MCF 10A (cell line): Measurements from ENCODE around the gene ARHGEF11. TPM values are rescaled to one million over a fixed set of nuclear protein-coding genes. Genes with fewer than 3 reads are reported as not detected.

Experiments used
- BruUV-seq: library from RNA; stranded (reverse); fragments of 400-500 nt; replicated peaks from 2 replicates; lab custom pipeline; 2021; lab: Mats Ljungman, UMichigan
- CTCF ChIA-PET: fragments of 300-600 bp; sonication (Branson Sonifier 250); formaldehyde crosslinking; extraction: SDS; loops from one replicate; lab custom pipeline; 2021; ENCODE audit warnings: antibody characterized with exemption, inconsistent platforms; lab: Yijun Ruan, JAX
- POLR2A ChIA-PET: fragments of 300-600, 350-650 bp; sonication (Branson Sonifier 250); formaldehyde crosslinking; extraction: SDS; loops from one replicate; lab custom pipeline; 2020; ENCODE audit warnings: antibody characterized with exemption, inconsistent platforms; lab: Yijun Ruan, JAX
- DNase-seq: peaks from one replicate; pipeline ENCODE4 v3.0.0-alpha.2; 2018; ENCODE audit not compliant: unreplicated experiment
- H3K27ac Mint-ChIP-seq: one replicate; pipeline ENCODE4 v1.8.0; 2022; ENCODE audit warnings: mild to moderate bottlenecking, low read depth, mixed read lengths; ENCODE audit not compliant: unreplicated experiment
- H3K27me3 Mint-ChIP-seq: one replicate; pipeline ENCODE4 v1.8.0; 2022; ENCODE audit warnings: mixed read lengths; ENCODE audit not compliant: insufficient read depth, unreplicated experiment
- H3K36me3 Mint-ChIP-seq: one replicate; pipeline ENCODE4 v1.8.0; 2022; ENCODE audit warnings: mild to moderate bottlenecking, moderate library complexity, mixed read lengths; ENCODE audit not compliant: insufficient read depth, unreplicated experiment
- H3K4me1 Mint-ChIP-seq: one replicate; pipeline ENCODE4 v1.8.0; 2022; ENCODE audit warnings: mixed read lengths; ENCODE audit not compliant: insufficient read depth, unreplicated experiment
- H3K4me3 Mint-ChIP-seq: one replicate; pipeline ENCODE4 v1.8.0; 2022; ENCODE audit warnings: mild to moderate bottlenecking, moderate library complexity, mixed read lengths; ENCODE audit not compliant: unreplicated experiment
- H3K9me3 Mint-ChIP-seq: one replicate; pipeline ENCODE4 v1.8.0; 2022; ENCODE audit warnings: mixed read lengths; ENCODE audit not compliant: unreplicated experiment
- CTCF ChIP-seq: fragments of 200-600 bp; IDR thresholded peaks from one replicate; pipeline ENCODE4 v1.8.0; 2022; ENCODE audit warnings: antibody characterized with exemption, mild to moderate bottlenecking; ENCODE audit not compliant: unreplicated experiment
- intact Hi-C: fragments of 100-400 bp; cut with micrococcal nuclease; formaldehyde crosslinking; loops from 2 replicates; pipeline ENCODE4 v1.14.1; 2022
- total RNA-seq: library from RNA; stranded (reverse); gene quantifications from 2 replicates; pipeline ENCODE4 v1.2.3, GENCODE V29; 2022

The ARHGEF11 gene
- total RNA-seq, 1 experiment from 2014 or later: 34.5 TPM

DNA sequence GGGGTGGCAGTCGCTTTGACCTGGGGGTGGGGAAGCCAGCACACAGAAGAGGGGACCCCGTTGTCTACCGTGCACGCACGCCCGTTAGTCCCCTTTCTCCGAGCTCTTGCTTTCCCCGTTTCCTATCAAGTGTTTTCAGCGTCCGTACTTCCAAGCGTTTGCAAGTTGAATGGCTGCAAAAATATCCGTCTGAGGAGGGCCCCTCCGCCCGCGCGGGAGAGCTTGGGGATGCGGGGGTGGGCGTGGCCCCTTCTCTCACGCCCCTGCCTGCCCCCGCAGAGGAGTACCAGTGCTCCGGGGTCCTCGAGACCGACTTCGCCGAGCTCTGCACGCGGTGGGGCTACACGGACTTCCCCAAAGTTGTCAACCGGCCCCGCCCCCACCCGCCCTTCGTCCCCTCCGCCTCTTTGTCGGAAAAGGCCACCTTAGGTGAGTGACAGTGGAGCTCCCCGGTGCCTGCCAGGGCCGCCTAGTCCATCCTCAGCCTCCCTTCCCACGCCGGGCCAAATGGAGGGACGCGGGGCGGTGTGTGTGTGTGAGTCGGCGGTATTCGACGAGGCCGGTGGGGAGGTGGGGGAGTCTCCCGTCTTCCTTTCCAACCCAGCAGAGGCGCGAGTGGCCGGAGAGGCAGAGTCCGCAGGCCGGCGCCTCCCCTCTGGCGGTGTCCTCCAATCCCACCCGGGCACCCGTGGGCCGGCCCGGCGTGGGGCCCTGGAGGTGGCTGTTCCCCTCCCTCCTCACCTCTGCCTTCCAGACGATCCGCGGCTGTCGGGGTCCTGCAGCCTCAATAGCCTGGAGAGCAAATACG, 121.7 kb downstream of the ARHGEF11 start:
- no TSS peak for BruUV-seq
- peaks cover 51% of the 10 kb centered on the region for H3K27me3 Mint-ChIP-seq
- no peak overlapping the region for H3K4me3 Mint-ChIP-seq
- DNase-seq: no peak
- H3K9me3 Mint-ChIP-seq: no peaks in the 10 kb centered on the region
- TF ChIP-seq CTCF: no peak
- CTCF ChIA-PET: interaction anchor here (0.8 to 13.9 kb wide), 5 partner anchors 9 to 234 kb away, joined by 3 to 363 read pairs (median 5); partner anchors contain the start of gene PEAR1
- intact Hi-C loops: loop anchor here (10.0 kb wide), 1 partner anchor 151 kb away; no protein-coding TSS in a partner anchor
- H3K36me3 Mint-ChIP-seq: no peaks in the 10 kb centered on the region
- H3K27ac Mint-ChIP-seq: no peak overlapping the region
- peaks cover 38% of the 10 kb centered on the region for H3K4me1 Mint-ChIP-seq
- POLR2A ChIA-PET: no interaction called here

DNA sequence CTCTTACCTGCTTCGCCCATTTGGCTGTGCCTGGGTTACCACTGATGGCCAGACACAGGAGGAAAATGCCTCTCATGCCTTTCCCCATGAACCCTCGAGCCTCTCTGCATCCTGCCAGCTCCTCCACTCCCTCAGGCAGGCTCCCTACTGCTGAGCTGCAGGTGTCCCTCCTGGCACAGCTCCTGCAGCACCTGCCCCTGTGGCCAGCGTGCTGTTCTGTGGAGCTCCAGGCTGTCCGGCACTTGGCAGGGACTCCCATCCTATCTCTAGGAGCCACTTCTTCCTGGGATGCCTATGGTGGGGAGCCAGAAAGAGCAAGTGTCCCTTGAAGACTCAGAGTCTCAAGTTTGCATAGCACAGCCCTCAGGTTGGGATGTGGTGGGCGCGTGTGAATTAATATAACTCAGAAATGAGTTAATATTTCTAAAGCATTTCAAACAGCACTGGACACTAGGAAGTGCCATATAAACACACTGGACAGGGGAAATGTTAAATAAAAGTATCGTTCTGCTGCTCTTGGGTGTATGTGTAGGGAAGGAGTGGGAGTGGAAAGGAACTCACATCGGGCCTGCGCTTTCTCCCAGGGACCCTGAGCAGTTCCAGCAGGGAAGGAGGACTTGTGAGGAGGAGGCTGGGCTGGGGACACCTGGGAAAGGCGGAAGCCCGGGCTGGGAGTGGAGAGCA, 122.4 kb downstream of the ARHGEF11 start:
- peaks cover 39% of the 10 kb centered on the region for H3K4me1 Mint-ChIP-seq
- no TSS peak for BruUV-seq
- H3K27me3 Mint-ChIP-seq: peaks cover 44% of the 10 kb centered on the region
- H3K36me3 Mint-ChIP-seq: no peaks in the 10 kb centered on the region
- no peaks in the 10 kb centered on the region for H3K9me3 Mint-ChIP-seq
- ChIA-PET POLR2A (interaction anchor here (1.6 kb wide), 1 partner anchor 10 kb away, joined by 4 read pairs; no protein-coding TSS in a partner anchor), CTCF (interaction anchor here (1.0 to 13.9 kb wide), 3 partner anchors 10 to 84 kb away, joined by 4 to 363 read pairs (median 6); partner anchors contain the start of gene PEAR1)
- DNase-seq: peak; percentile 35
- intact Hi-C loops: loop anchor here (10.0 kb wide), 1 partner anchor 152 kb away; no protein-coding TSS in a partner anchor
- TF ChIP-seq CTCF: no peak
- no peak overlapping the region for H3K4me3 Mint-ChIP-seq
- H3K27ac Mint-ChIP-seq: no peak overlapping the region

- DNase-seq: no peak
- Mint-ChIP-seq H3K4me3 (no peak overlapping the region), H3K4me1 (peaks cover 26% of the 10 kb centered on the region), H3K27me3 (peaks cover 37% of the 10 kb centered on the region), H3K27ac (no peak overlapping the region), H3K9me3 (no peaks in the 10 kb centered on the region), H3K36me3 (no peaks in the 10 kb centered on the region)
- intact Hi-C loops: loop anchor here (10.0 kb wide), 1 partner anchor 154 kb away; no protein-coding TSS in a partner anchor
- ChIA-PET POLR2A (interaction anchor here (1.6 kb wide), 1 partner anchor 12 kb away, joined by 4 read pairs; no protein-coding TSS in a partner anchor), CTCF (interaction anchor here (0.5 to 13.9 kb wide), 6 partner anchors 27 to 215 kb away, joined by 3 to 363 read pairs (median 4); partner anchors contain the start of genes NTRK1 and PEAR1)
- no peak for TF ChIP-seq CTCF
- BruUV-seq: no TSS peak
Observed at GRCh38 chr1:156921053-156921529, 124.5 kb downstream of the ARHGEF11 start.
